ENCODE measurements around the gene UNC45A.

The UNC45A gene

DNA sequence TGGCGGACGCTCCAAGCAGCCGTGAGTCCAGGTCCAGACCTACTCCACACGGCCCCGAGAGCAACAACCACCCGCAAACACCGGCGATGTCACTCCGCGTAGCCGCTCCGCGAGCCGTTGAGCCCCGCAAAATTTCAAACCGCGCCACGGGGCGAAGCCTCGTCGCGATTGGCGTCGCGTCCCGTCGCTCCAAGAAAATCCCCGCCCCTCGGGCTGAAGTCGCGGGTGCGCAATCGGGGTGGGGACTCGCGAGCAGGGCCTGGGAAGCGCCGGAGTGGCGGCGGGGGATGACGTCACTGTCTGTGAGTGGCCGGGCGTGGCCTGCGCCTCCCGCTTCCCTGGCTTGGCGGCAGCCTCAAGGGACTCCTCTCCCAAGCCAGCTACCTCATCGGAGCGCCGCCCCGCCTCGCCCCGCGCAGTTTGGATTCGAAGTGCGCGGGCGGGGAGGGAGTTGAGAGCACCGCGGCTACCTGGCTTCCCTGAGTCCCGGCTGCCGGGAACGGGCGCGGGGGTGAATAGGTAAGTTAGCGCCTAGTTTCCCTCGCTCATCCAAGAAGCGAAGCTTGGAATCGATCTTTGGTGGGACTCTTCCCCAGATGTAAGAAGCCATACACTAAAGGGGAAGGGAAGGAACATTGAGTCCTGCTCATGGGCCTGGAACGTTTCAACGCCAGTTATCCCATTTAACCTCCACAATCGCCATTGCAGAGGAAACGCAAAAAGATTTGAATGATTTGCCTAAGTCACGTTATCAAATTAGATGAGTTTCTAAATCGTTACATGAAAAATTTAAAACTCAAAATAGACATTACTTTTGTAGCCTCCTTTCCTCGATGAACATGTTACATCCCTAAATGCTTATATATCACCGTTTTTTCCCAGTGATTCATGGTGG, 59.6 kb downstream of the UNC45A start, which contains the start of gene PRC1:
PRC1 (minus strand) TSS at position 119 of the 895 bp plus-strand sequence; CDS start at position 1, 118 bp downstream.
- DNase-seq, result peak; percentile 55 to 98 (median 94)

DNA sequence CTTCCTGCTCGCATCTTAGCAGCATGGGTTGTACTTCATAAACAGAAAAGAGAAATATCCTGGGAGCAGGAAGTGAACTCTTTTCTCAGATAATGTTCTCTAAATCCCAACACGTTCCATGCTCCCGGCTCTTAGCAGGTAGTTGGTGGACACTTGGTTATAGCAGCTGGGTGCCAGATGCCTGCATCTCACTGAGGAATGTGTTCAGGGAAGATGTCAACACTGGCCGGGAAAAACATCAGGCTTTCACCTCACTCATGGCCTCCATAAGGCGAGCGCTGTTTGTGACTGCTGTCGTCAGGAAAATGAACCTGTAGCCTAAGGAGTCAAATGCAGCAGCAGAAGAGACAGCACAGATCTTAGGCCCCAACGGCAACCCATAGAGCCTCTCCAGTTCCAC, 63.7 kb downstream of the UNC45A start:
- DNase-seq, result no peak

DNA sequence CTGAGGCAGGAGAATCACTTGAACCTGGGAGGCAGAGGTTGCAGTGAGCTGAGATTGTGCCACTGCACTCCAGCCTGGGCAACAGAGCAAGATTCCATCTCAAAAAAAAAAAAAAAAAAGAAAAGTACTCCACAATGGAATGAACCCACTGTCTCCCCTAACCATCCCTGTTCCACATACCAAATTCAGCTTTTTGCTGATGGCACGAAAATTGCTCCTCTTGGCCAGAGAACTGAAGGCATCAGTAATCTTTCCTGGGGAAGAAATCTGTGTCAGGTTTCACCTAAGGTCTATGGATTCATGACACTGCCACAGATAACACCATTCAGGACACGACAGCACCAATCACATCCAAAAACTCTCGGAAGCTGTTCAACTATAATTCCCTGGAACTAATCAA, 66.1 kb downstream of the UNC45A start:
- DNase-seq, result no peak
